Stimulated activated CD8-positive, alpha-beta memory T cell treated with anti-CD3 and anti-CD28 coated beads, Interleukin-7, amount 100 ng/mL, for 1 hour (primary cell): Measurements from ENCODE around the gene ZKSCAN4.

Source experiments
- DNase-seq, 2 donors: peaks; one replicate each; pipeline ENCODE4 v3.0.0-alpha.2; 2020; ENCODE audit warnings: low read depth in 2 of 2

ZKSCAN4 gene

GRCh38 chr6:28209753-28210535, 42.1 kb downstream of the ZKSCAN4 start:
- DNase-seq: no peak

- no peak for DNase-seq
These were observed 43.9 kb downstream of the ZKSCAN4 start for GRCh38 chr6:28208111-28208659.

GRCh38 chr6:28207510-28208110, 44.5 kb downstream of the ZKSCAN4 start:
- DNase-seq: no peak

- DNase-seq: no peak
These were observed 45.0 kb downstream of the ZKSCAN4 start for GRCh38 chr6:28206928-28207509.

- no peak for DNase-seq
These were observed 45.5 kb downstream of the ZKSCAN4 start for GRCh38 chr6:28206527-28206926.

GRCh38 chr6:28205879-28206278, 46.2 kb downstream of the ZKSCAN4 start:
- no peak for DNase-seq

- DNase-seq: no peak
These were observed 48.9 kb downstream of the ZKSCAN4 start for GRCh38 chr6:28203201-28203600.

GRCh38 chr6:28200020-28200419, 52.0 kb downstream of the ZKSCAN4 start:
- no peak for DNase-seq
